HG02852 (cell line): ENCODE measurements around the gene MIA3.

Experiments used
- ATAC-seq: cut with Tn5 transposase; IDR thresholded peaks from one replicate; pipeline ENCODE4 v1.9.1; 2021; ENCODE audit warnings: mild to moderate bottlenecking, moderate library complexity; ENCODE audit not compliant: unreplicated experiment

MIA3 gene

GRCh38 chr1:222716393-222716792 lies 98.5 kb downstream of the MIA3 start:
- no peak for ATAC-seq
